ENCODE results near the gene EGFR. TPM values are rescaled to one million over a fixed set of nuclear protein-coding genes. Genes with fewer than 3 reads are reported as not detected.

The EGFR gene
- total RNA-seq, 3 donors from 2014 or later, result 61.9 to 164 (median 65.0) TPM

DNA sequence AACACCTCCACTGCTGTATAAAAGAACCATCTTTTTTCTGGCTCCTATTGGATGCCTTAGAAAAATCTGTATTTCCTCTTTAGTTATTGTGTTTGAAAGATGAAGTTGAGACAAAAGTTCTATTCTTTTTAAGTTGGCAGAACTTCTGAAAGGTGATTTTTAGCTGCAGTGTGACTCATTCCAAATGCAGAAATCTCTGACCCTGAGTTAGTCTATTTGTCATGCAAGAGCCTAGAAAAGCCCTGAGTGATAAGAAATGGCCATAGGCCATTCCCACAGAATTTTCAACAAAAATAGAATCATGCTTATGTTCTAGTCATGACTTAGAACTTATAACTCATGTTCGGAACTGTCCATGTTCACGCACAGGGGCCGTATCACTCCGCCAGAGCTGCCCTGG is 89.1 kb downstream of the EGFR start:
- intact Hi-C loops (cut with DNase I; ENCODE audit: low total_unique reads), result no loop called here
- Histone ChIP-seq H3K27ac (peak overlapping the region; percentile 53 to 64), H3K27me3 (no peaks in the 10 kb centered on the region), H3K36me3 (no peaks in the 10 kb centered on the region), H3K4me1 (peaks cover 0 to 24% of the 10 kb centered on the region in 2 donors), H3K9me3 (no peaks in the 10 kb centered on the region), H3K4me3 (no peak overlapping the region)
- no peak for TF ChIP-seq POLR2AphosphoS5 (IDR thresholded peaks at IDR 0.05)
- no peak for TF ChIP-seq POLR2A (IDR thresholded peaks at IDR 0.05)
- TF ChIP-seq, protein P1, sequence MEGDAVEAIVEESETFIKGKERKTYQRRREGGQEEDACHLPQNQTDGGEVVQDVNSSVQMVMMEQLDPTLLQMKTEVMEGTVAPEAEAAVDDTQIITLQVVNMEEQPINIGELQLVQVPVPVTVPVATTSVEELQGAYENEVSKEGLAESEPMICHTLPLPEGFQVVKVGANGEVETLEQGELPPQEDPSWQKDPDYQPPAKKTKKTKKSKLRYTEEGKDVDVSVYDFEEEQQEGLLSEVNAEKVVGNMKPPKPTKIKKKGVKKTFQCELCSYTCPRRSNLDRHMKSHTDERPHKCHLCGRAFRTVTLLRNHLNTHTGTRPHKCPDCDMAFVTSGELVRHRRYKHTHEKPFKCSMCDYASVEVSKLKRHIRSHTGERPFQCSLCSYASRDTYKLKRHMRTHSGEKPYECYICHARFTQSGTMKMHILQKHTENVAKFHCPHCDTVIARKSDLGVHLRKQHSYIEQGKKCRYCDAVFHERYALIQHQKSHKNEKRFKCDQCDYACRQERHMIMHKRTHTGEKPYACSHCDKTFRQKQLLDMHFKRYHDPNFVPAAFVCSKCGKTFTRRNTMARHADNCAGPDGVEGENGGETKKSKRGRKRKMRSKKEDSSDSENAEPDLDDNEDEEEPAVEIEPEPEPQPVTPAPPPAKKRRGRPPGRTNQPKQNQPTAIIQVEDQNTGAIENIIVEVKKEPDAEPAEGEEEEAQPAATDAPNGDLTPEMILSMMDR (IDR thresholded peaks at IDR 0.05), result no peak
- DNase-seq (ENCODE audit: low spot score in 2 of 2), result no peak

DNA sequence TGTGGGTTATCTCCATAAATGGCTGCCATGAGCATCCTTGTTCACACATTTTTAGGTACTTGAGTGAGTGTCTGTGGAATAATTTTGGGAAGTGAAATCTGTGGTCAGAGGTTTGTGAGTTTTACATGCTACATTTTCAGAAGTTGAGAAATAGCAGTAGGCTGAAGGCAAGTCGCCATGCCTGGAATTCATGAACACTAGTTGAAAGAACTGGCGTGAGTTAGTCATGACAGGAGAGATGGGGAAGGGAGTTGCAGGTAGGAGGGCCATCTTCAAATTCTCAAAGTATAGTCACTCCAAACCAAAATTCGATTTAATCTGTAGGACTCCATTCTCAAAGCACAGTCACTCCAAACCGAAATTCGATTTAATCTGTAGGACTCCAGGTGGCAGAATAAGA is 89.6 kb downstream of the EGFR start:
- intact Hi-C loops (cut with DNase I; ENCODE audit: low total_unique reads), result no loop called here

DNA sequence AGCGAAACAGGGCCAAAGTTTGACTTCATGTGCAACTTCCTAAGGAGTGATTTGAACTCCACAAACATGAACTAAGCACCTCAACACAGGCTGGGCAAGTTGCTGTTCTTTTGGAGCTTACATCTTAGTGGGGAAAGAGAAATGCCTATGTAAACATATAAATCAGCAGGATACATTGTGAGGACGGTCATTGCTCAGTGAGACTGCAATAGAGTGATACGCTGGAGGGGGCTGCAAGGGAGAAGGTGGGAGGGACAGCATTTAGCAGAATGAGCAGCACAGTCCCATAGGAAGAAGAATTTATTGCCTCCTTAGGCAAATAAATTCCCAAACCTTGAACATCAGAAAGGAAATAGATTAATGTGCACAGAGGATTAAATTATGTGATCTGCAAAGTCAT is 90.0 kb downstream of the EGFR start:
- no peaks in the 10 kb centered on the region for H3K36me3 ChIP-seq
- peaks cover 4 to 24% of the 10 kb centered on the region in 2 donors for H3K4me1 ChIP-seq

More for the DNA sequence above, 89.6 kb downstream of the EGFR start:
- no peak overlapping the region for H3K4me3 ChIP-seq
- peak overlapping the region; percentile 53 to 64 for H3K27ac ChIP-seq
- H3K27me3 ChIP-seq, result no peaks in the 10 kb centered on the region
- TF ChIP-seq POLR2AphosphoS5 (IDR thresholded peaks at IDR 0.05), result no peak
- no peak for TF ChIP-seq POLR2A (IDR thresholded peaks at IDR 0.05)
- TF ChIP-seq, protein P1 (IDR thresholded peaks at IDR 0.05), result no peak
- peaks cover 0 to 24% of the 10 kb centered on the region in 2 donors for H3K4me1 ChIP-seq
- H3K9me3 ChIP-seq, result no peaks in the 10 kb centered on the region
- DNase-seq (ENCODE audit: low spot score in 2 of 2), result no peak
- no peaks in the 10 kb centered on the region for H3K36me3 ChIP-seq

DNA sequence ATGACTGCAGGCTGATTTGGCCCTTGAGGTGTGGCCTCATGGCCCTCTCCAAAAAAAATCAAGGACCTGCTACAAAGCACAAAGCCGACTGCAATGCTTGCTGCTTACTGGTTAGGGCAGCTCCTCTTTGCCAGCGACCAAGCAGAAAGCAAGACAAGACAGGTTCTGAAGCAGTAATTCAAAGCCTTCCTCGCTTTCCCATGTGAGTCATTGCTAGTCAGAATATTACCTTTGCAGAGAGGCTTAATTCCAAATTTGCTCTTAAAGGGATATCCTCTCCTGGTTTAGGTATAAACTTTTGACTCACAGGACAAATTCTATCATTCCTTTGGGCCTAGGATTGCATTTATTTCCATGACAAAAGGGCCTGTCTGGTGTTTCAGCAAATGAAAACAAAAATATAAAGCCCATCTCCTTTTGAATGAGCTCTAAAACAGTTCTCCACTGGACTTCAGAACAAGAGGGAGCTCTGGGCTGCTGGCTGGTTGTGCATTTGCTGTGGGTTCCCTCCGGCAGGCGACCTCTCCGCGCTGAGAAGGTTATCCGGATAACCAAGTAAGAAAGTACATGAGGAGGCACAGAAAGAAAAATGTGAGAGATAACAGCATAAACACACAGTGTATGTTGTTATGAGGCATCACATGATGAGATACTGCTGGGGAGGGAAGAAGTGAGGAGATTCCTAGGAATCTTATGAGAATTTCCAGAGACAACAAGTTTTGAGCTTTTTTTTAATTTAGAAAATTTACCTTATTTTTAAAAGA is 90.8 kb downstream of the EGFR start:
- H3K4me1 ChIP-seq, result peaks cover 4 to 24% of the 10 kb centered on the region in 2 donors
- H3K9me3 ChIP-seq, result no peaks in the 10 kb centered on the region
- no peaks in the 10 kb centered on the region for H3K27me3 ChIP-seq
- no peaks in the 10 kb centered on the region for H3K36me3 ChIP-seq
- intact Hi-C loops (cut with DNase I; ENCODE audit: low total_unique reads), result no loop called here
- no peak for TF ChIP-seq POLR2AphosphoS5 (IDR thresholded peaks at IDR 0.05)
- peak overlapping the region; percentile 20 to 64 for H3K27ac ChIP-seq
- DNase-seq (ENCODE audit: low spot score in 2 of 2), result peak in 1 of 2 donors; percentile 69
- H3K4me3 ChIP-seq, result no peak overlapping the region

More for the DNA sequence above, 90.0 kb downstream of the EGFR start:
- DNase-seq (ENCODE audit: low spot score in 2 of 2), result no peak
- intact Hi-C loops (cut with DNase I; ENCODE audit: low total_unique reads), result no loop called here
- Histone ChIP-seq H3K27ac (peak overlapping the region; percentile 53 to 64), H3K9me3 (no peaks in the 10 kb centered on the region), H3K27me3 (no peaks in the 10 kb centered on the region), H3K4me3 (no peak overlapping the region)
- TF ChIP-seq, protein P1 (IDR thresholded peaks at IDR 0.05), result no peak
- TF ChIP-seq POLR2A (IDR thresholded peaks at IDR 0.05), result no peak
- no peak for TF ChIP-seq POLR2AphosphoS5 (IDR thresholded peaks at IDR 0.05)

DNA sequence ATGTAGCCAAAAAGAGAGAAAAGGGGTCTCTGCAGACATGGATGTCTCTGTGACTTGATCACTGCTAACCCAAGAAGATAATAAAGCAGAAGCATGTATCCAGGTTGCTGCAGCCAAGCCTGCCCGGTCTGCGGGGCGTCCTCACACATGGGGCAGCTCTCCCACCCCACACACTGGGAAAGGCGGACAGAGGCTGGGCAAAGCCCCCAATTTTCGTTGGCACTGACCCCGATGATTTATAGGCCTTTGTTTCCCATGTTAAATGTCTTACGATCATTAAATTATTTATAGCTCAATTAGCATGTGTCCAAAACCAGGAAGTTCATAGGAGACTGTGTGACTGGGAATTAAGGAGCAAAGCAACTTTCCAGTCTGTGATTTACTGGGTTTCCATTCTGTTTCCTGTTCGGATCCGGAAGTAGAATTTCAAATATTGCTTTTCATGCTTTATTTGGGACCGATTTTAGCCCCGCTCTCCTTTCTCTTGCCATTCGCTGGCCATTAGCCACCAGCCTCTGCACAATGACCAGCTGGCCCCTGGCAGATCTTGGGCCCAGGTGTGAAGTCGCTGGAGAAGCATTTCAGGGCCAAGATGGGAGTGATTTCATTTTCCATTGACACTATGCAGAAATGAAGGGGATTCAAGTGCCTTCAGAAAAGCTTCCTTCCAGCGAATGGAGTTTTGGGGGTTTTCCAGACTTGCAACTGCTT is 91.6 kb downstream of the EGFR start:
- Histone ChIP-seq H3K4me3 (peak overlapping the region in 1 of 3 donors; percentile 39), H3K27me3 (no peaks in the 10 kb centered on the region), H3K36me3 (no peaks in the 10 kb centered on the region), H3K4me1 (peaks cover 4 to 24% of the 10 kb centered on the region in 2 donors), H3K27ac (peak overlapping the region; percentile 64 to 80), H3K9me3 (no peaks in the 10 kb centered on the region)
- intact Hi-C loops (cut with DNase I; ENCODE audit: low total_unique reads), result no loop called here
- DNase-seq (ENCODE audit: low spot score in 2 of 2), result no peak
- TF ChIP-seq, protein P1 (IDR thresholded peaks at IDR 0.05), result no peak
- TF ChIP-seq POLR2AphosphoS5 (IDR thresholded peaks at IDR 0.05) (no peak), POLR2A (IDR thresholded peaks at IDR 0.05) (no peak)

Measured in breast epithelium (tissue), 4 donors.